GM21367 (cell line): ENCODE results near the gene RPL29.
"Not testable (repeated sequence)": the region's sequence is repeated elsewhere in the genome, so short reads cannot be mapped to it uniquely, and the experiment has no call there.

Experiments used
- ATAC-seq: cut with Tn5 transposase; IDR thresholded peaks from one replicate; pipeline ENCODE4 v1.9.1; 2021; ENCODE audit not compliant: unreplicated experiment

RPL29 gene

GRCh38 chr3:51995346-51996163, at the start of gene RPL29:
Gene RPL29 (minus strand): TSS chr3:51995895. CDS start chr3:51995461, 434 bp downstream.
- ATAC-seq: peak; percentile 80

DNA sequence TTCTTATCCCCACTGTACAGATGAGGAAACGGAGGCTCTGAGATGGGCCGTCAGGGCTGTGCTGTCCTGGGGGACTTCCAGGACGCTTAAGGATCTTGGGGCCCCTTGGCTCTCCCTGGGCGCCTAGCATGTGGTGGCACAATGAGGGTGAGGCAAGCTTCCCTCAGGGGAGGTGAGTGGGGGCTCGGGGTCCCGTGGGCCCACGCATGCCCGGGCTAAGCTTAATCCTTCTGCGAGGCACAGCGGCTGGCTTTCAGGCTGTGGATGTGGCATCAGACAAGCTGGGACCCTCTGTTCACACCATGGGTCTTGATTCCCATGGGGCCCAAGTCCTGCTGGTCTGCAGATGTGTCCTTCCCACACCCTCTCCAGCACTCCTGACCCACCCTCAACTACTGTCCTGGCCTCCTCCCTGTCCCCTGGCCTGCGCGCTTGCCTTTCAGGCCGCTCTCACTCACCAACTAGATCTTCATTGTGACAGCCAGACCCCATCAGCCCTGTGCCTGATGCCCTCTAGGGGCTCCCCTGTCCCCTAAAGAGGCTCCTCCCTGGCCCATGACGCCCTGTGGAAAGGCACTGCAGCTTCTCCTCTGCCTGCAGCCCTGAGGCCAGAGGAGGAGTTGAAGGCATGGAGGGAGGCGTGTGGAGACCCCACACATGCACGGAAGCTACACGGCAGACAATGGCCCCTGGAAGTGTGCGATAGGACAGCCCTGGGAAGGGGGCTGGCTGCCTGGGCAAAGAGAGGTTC, 49.3 kb upstream of the RPL29 start:
- no peak for ATAC-seq

DNA sequence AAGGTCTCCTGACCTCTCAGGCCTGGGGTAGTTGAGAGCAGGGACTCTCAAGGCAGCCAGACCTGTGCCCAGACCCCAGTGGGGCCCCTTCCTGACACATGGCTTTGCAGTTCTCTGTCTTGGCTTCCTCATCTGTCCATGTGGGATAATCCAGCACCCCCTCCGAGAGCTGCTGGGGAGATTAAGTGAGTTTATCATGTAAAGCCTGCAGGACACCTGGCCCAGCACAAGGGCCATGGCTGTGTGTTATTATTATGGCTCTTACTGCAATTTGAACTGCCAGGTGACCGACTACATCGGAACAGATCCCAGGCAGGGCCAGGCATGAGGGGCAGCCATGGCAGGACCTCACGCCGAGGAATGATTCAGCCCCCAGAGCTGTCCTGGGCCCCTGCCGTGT, 48.1 kb upstream of the RPL29 start:
- ATAC-seq: no peak

DNA sequence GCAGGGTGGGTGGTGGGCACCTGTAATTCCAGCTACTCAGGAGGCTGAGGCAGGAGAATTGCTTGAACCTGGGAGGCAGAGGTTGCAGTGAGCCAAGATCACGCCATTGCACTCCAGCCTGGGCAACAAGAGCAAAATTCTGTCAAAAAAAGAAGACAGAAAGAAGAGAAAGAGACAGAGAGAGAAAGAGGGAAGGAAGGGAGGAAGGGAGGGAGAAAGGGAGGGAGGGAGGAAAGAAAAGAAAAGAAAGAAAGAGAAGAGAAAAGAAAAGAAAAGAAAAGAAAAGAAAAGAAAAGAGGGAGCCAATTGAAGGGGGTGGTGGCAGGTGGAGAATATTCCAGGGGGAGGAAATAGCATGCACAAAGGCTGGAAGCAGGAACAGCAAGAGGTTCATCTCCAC, 47.3 kb upstream of the RPL29 start:
- ATAC-seq: not testable (repeated sequence)

DNA sequence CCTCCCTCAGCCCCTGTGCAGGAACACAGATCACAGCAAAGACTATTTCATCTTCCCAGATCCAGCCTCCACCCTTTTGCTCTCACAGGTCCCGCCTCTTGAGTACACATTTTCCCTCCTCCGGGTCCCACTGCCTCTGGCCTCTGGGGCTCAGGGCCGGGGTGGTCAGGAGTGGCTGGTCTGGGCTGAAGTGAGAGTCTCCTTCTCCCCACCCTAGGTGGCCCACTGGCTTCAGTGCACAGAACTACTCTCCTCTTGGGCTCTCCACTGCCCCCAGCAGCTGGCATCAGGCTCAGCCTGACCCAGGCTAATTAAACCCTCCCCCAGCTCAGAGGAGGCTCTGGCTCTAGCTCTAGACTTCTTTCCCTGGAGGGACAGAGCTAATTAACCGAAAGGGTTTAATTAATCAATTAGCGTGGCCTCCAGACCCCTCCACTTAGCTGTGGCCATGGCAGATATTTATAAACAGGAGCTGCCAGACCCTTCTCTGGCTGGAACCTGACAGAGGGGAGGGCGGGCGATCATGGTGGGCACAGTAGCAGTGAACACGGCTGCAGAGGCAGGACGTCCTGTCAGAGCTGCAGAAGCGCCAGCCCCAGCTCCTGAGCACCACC, 45.5 kb upstream of the RPL29 start:
- ATAC-seq: no peak

- no peak for ATAC-seq
These were observed 44.9 kb upstream of the RPL29 start for GRCh38 chr3:52040600-52040999.

- no peak for ATAC-seq
These were observed 44.2 kb upstream of the RPL29 start for GRCh38 chr3:52039846-52040245.

DNA sequence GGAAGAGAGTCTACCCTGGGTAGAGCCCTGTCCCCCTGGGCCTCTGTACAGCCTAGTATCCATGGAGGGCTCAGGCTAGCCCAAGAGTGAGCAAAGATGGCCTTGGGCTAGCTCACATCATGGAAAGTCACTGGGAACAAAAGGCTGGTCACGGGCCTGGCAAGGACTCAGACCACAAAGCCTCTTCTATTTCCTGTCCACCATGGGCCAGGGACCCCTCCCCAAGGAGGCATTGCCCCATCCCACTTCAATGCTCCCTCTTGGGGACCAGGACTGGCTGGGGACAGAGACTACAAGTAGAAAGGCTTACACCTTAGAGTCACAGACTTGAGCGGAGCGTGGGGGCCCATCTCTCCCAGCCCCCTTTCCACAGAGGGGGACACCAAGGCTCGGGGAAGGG, 43.7 kb upstream of the RPL29 start:
- ATAC-seq: no peak

GRCh38 chr3:52038227-52038626, 42.5 kb upstream of the RPL29 start:
- ATAC-seq: no peak

GRCh38 chr3:52037291-52037690, 41.6 kb upstream of the RPL29 start:
- no peak for ATAC-seq

- ATAC-seq: no peak
These were observed 41.1 kb upstream of the RPL29 start for GRCh38 chr3:52036829-52037228.

DNA sequence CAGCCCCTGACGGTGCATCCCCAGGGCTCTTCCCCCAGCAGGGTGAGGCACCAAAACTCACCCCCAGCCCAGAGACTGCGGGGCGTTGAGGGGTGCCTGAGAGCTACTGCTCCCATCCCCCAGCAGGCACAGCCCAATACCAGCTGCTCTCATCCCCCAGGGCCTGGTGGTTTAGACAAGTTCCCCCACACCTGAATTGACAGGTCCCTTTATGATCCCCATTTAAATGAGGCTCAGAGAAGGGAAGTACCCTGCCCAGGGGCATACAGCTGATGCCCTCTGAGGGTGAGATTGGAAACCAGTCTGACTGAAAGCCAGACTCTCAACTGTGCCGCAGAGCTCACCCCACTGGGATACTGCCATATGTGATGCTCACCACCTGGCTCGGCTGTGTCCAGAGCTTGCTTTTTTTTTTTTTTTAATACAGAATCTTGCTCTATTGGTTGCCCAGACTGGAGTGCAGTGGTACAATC, 40.6 kb upstream of the RPL29 start:
- peak; percentile 41 for ATAC-seq

DNA sequence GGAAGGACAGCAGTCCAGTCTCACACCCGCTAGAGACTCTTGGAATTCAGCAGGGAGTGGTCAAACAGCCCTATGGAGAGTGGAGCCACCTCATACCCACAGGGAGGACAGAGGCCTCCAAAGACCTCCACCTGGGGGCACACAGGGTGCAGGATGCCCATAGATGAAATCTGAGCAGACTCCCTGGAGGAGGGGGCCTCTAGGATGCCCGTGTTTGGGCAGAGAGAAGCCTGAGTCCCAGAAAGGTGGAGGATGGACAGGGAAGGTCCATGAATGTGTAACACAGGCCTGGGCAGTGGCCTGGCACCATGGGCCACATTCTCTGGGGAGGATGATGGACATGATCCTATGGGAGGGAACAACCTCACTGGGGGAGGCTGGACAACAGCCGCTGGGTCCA, 39.0 kb upstream of the RPL29 start:
- ATAC-seq: no peak

- ATAC-seq: no peak
These were observed 38.5 kb upstream of the RPL29 start for GRCh38 chr3:52034212-52034611.

GRCh38 chr3:52033748-52034147, 38.1 kb upstream of the RPL29 start:
- ATAC-seq: not testable (repeated sequence)

DNA sequence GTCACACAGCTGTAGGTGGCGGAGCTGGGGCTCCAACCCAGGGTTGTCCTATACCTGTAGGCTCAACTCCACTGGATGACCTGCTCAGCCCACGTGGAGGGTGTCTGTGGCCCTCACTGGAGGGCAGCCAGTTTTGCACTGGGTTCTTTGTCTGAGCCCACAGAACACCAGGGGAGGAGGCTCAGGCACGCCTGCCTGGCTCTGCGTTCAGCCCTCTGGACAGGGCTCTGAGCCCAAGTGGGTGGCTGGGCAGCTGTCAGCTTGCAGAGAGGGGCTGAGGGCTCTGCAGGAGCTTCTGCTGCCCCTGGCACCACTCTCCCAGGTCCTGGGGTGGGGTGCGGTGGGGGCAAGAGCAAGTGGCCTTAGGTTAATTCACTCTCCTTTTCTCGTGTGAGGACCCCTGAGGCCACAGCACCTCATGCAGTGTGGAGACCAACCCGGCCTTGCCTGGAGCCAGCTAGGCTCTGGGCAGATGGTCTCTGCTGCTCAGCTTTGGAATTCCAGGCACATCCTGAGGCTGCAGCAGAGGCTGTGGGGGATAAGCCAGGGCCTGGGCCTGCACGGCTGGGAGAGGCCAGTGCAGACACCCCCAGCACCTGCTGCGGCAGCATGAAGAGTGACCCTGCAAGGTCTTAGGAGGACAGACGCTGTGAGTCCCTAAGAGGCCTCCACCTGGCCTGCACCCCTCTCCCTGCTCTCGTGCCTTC, 37.2 kb upstream of the RPL29 start:
- no peak for ATAC-seq

DNA sequence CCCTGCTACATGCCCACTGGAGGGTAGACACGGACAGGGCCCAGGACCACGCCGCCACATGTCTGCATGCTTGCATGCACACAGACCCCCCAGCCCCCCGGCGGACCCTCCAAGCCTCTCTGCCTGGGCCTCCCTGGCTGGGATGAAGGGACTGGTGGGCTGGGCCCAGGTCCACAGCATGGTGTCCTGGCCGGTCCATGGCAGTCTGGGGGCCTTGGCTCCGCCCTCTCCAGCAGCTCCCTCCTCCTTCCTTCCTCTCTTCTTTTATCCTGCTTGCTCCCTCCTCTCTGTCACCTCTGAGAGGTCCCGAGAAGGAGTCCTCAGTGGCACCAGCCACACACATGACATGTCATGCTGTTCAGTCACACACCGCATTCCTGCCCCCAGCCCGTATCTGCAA, 36.2 kb upstream of the RPL29 start:
- ATAC-seq: no peak

DNA sequence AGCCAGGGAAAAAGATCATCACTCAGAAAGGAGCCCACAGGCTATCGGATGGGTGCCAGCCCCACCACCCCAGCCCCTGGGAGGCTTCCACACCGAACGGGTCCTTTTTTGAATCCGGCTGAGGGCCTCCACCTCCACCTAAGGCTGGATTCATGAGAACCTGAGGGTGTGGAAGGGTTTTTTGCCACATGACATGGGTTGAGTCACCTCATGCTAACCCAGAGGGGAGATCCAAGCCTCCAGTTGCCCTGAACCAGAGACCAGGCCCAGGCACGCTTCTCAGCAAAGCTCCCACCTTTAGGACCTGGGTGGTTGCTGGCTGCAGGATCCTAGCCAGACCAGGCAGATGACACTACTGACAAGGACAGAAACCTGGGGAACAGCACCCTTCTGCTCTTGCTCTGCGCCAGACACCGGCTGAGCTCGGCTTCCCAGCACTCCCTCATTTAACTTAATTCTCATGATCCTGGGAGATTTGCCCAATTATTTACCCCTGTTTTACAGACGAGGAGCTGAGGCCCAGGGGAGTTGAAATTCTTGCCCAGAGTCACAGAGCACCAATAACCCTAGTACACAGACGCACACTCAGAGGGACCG, 35.1 kb upstream of the RPL29 start:
- ATAC-seq: no peak

GRCh38 chr3:52029535-52029934, 33.8 kb upstream of the RPL29 start:
- ATAC-seq: no peak

- no peak for ATAC-seq
These were observed 33.4 kb upstream of the RPL29 start for GRCh38 chr3:52029053-52029452.

GRCh38 chr3:52028572-52028971, 32.9 kb upstream of the RPL29 start:
- no peak for ATAC-seq
